NT2/D1 (cell line): ENCODE measurements around the gene ARSI.

Experiments used
- DNase-seq: peaks from one replicate; pipeline ENCODE4 v3.0.0-alpha.2; 2011; ENCODE audit warnings: low read depth, low spot score
- H3K27me3 ChIP-seq: 2 replicates; pipeline ENCODE4 v1.6.0; 2011; ENCODE audit warnings: mild to moderate bottlenecking; ENCODE audit not compliant: insufficient read length, insufficient read depth
- H3K36me3 ChIP-seq: 2 replicates; pipeline ENCODE4 v1.6.1; 2011; ENCODE audit warnings: mild to moderate bottlenecking, low read length, mixed read lengths; ENCODE audit not compliant: insufficient read depth, insufficient read length
- H3K4me1 ChIP-seq: 2 replicates; pipeline ENCODE4 v1.5.1; 2011; ENCODE audit not compliant: insufficient read depth, insufficient read length
- H3K4me3 ChIP-seq: 2 replicates; pipeline ENCODE4 v1.5.1; 2011; ENCODE audit warnings: low read depth; ENCODE audit not compliant: insufficient read length
- H3K9ac ChIP-seq: 2 replicates; pipeline ENCODE4 v1.6.0; 2011; ENCODE audit warnings: low read depth; ENCODE audit not compliant: insufficient read length
- H3K9me3 ChIP-seq: 2 replicates; pipeline ENCODE4 v1.5.1; 2011; ENCODE audit warnings: mild to moderate bottlenecking, low read length; ENCODE audit not compliant: insufficient read depth
- SUZ12 ChIP-seq: IDR thresholded peaks from 2 replicates; pipeline ENCODE4 v1.6.1; 2011; ENCODE audit not compliant: insufficient read length, insufficient read depth; ENCODE audit errors: extremely low read depth
- YY1 ChIP-seq: IDR thresholded peaks from 2 replicates; pipeline ENCODE4 v1.6.1; 2011; ENCODE audit not compliant: insufficient read length, insufficient read depth
- ZNF274 ChIP-seq: IDR thresholded peaks from 2 replicates; pipeline ENCODE4 v1.6.1; 2011; ENCODE audit warnings: mild to moderate bottlenecking, low read depth, low read length

ARSI gene

DNA sequence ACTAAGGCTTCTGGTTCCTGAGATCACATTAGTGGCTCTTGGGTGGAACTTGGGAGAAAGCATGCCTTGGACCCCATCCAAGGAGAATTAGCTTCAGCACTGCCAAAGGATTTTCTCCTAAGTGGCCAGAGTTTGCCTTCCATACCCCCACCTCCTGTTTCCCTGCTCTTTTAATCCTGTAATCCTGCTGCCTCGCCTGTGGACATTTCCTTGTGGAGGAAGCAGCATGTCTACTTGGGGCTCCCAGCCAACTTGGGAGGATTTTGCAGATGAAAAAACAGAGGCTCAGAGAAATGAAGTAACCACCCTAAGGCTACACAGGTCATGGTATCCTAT, 1.6 kb downstream of the ARSI start:
- H3K9ac ChIP-seq = no peak overlapping the region
- no peak overlapping the region for H3K4me3 ChIP-seq
- no peak for TF ChIP-seq YY1
- TF ChIP-seq ZNF274 = no peak
- TF ChIP-seq SUZ12 = no peak
- peaks cover 2% of the 10 kb centered on the region for H3K27me3 ChIP-seq
- peaks cover 8% of the 10 kb centered on the region for H3K4me1 ChIP-seq
- no peak for DNase-seq
- H3K36me3 ChIP-seq = peaks cover 22% of the 10 kb centered on the region
- no peaks in the 10 kb centered on the region for H3K9me3 ChIP-seq

- Histone ChIP-seq H3K4me1 (peaks cover 8% of the 10 kb centered on the region), H3K36me3 (peaks cover 24% of the 10 kb centered on the region), H3K9ac (no peak overlapping the region), H3K27me3 (peaks cover 2% of the 10 kb centered on the region), H3K9me3 (no peaks in the 10 kb centered on the region), H3K4me3 (no peak overlapping the region)
- TF ChIP-seq SUZ12 (no peak), ZNF274 (no peak), YY1 (no peak)
- no peak for DNase-seq
Observed at GRCh38 chr5:150300496-150301169, 2.1 kb downstream of the ARSI start.

DNA sequence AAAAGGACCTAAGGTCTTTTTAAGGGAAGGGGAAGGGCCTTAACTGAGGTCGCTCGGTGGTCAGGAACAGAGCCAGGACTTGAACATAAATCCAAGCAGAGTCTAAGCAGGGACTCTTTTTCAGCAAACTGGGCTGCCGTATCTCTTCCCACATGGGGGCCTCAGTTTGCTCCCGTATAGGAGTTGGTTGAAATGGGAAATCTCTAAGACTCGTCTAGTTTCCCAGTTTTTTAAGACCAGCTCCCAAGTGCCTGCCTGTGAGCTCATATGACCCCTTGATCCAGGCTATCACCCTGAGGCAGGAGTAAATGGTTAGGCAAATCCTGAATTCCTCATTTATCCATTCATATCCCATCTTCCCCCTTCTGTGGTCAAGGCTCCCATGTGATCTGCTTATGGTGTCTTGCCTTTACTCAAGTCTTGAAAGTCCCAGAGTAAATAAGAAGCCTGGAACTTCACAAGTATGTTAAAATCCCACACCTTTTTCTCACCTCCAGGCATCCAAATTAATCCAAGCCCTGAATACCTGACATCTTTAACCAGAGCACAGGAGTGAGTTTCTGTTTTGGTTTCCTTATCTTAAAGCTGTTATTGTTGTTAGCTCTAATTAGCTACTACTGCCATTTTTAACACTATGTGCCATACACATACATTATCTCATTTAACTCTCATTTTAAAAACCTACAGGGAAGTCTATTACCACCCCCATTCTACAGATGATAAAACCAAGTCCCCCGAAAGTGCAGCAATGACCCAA, 3.0 kb downstream of the ARSI start:
- no peak overlapping the region for H3K4me3 ChIP-seq
- DNase-seq = no peak
- peaks cover 8% of the 10 kb centered on the region for H3K4me1 ChIP-seq
- peaks cover 24% of the 10 kb centered on the region for H3K36me3 ChIP-seq
- H3K27me3 ChIP-seq = peaks cover 2% of the 10 kb centered on the region
- no peaks in the 10 kb centered on the region for H3K9me3 ChIP-seq
- TF ChIP-seq SUZ12 (no peak), YY1 (no peak), ZNF274 (no peak)
- no peak overlapping the region for H3K9ac ChIP-seq

- no peak for DNase-seq
- H3K4me3 ChIP-seq = no peak overlapping the region
- peaks cover 8% of the 10 kb centered on the region for H3K4me1 ChIP-seq
- no peaks in the 10 kb centered on the region for H3K9me3 ChIP-seq
- no peak for TF ChIP-seq ZNF274
- TF ChIP-seq SUZ12 = no peak
- no peak for TF ChIP-seq YY1
- H3K9ac ChIP-seq = no peak overlapping the region
- H3K27me3 ChIP-seq = peaks cover 2% of the 10 kb centered on the region
- H3K36me3 ChIP-seq = peaks cover 24% of the 10 kb centered on the region
Observed at GRCh38 chr5:150298701-150299451, 3.8 kb downstream of the ARSI start.

GRCh38 chr5:150297934-150298595, 4.6 kb downstream of the ARSI start:
- Histone ChIP-seq H3K4me3 (no peak overlapping the region), H3K27me3 (peaks cover 2% of the 10 kb centered on the region), H3K36me3 (peaks cover 24% of the 10 kb centered on the region), H3K9me3 (no peaks in the 10 kb centered on the region), H3K4me1 (peaks cover 8% of the 10 kb centered on the region), H3K9ac (no peak overlapping the region)
- no peak for DNase-seq
- TF ChIP-seq ZNF274 = no peak
- TF ChIP-seq YY1 = no peak
- no peak for TF ChIP-seq SUZ12

GRCh38 chr5:150297236-150297890, 5.3 kb downstream of the ARSI start:
- H3K9ac ChIP-seq = no peak overlapping the region
- no peaks in the 10 kb centered on the region for H3K9me3 ChIP-seq
- peaks cover 2% of the 10 kb centered on the region for H3K27me3 ChIP-seq
- H3K4me3 ChIP-seq = no peak overlapping the region
- TF ChIP-seq ZNF274 = no peak
- no peak for TF ChIP-seq YY1
- no peak for TF ChIP-seq SUZ12
- peaks cover 24% of the 10 kb centered on the region for H3K36me3 ChIP-seq
- peaks cover 8% of the 10 kb centered on the region for H3K4me1 ChIP-seq
- DNase-seq = no peak

- no peak for DNase-seq
- H3K27me3 ChIP-seq = peaks cover 2% of the 10 kb centered on the region
- TF ChIP-seq YY1 (no peak), ZNF274 (no peak)
Observed at GRCh38 chr5:150296496-150296895, 6.2 kb downstream of the ARSI start.

More at GRCh38 chr5:150296496-150296895, 6.2 kb downstream of the ARSI start:
- Histone ChIP-seq H3K36me3 (peaks cover 24% of the 10 kb centered on the region), H3K9ac (no peak overlapping the region), H3K4me3 (no peak overlapping the region), H3K4me1 (peaks cover 6% of the 10 kb centered on the region), H3K9me3 (no peaks in the 10 kb centered on the region)
